ENCODE results near the gene UBE2D1.

Gene UBE2D1

GRCh38 chr10:58334817-58335305 lies at the start of gene UBE2D1:
TSS of gene UBE2D1 (plus strand) at chr10:58335006. CDS start at chr10:58335202, 196 bp downstream.
- no peak for TF ChIP-seq Cebpa-rat (IDR thresholded peaks at IDR 0.05)
- Histone ChIP-seq H3K9ac (peak within 1 kb of the TSS; percentile 90 to 98 (median 93)), H3K9me3 (replicated peaks in 1 of 11) (no peaks in the 10 kb centered on the region), H3K4me2 (peak within 1 kb of the TSS; percentile 75 to 96 (median 84)), H3K4me1 (peaks cover 10 to 77% (median 22%) of the 10 kb centered on the region in 10 experiments), H3K4me3 (peak within 1 kb of the TSS; percentile 87 to 99 (median 97)), H4K20me1 (peaks cover 21 to 49% (median 44%) of the 10 kb centered on the region in 11 experiments; a peak in 19 of 22 replicates), H3K27me3 (no peaks in the 10 kb centered on the region), H3K27ac (peak within 1 kb of the TSS; percentile 83 to 94 (median 88)), H3K36me3 (peaks cover 0 to 25% (median 4%) of the 10 kb centered on the region in 11 experiments; a peak in 6 of 22 replicates)

GRCh38 chr10:58291538-58292174 lies 43.1 kb upstream of the UBE2D1 start:
- Histone ChIP-seq H3K9ac (no peak overlapping the region), H3K36me3 (peaks cover 0 to 23% (median 0%) of the 10 kb centered on the region in 11 experiments; a peak in 7 of 22 replicates)

GRCh38 chr10:58293989-58294388 lies 40.8 kb upstream of the UBE2D1 start:
- H3K36me3 ChIP-seq, result peaks cover 0 to 11% (median 0%) of the 10 kb centered on the region in 11 experiments; a peak in 6 of 22 replicates
- H4K20me1 ChIP-seq, result no peaks in the 10 kb centered on the region
- no peak overlapping the region for H3K4me2 ChIP-seq
- H3K4me3 ChIP-seq, result no peak overlapping the region
- no peak for TF ChIP-seq Cebpa-rat (IDR thresholded peaks at IDR 0.05)
- H3K4me1 ChIP-seq, result peaks cover 0 to 2% (median under 1%) of the 10 kb centered on the region in 10 experiments; a peak in 8 of 20 replicates
- H3K9me3 ChIP-seq (replicated peaks in 1 of 11), result peaks cover 0 to 6% (median 0%) of the 10 kb centered on the region in 11 experiments; a peak in 2 of 22 replicates
- H3K9ac ChIP-seq, result no peak overlapping the region
- H3K27me3 ChIP-seq, result no peaks in the 10 kb centered on the region
- no peak overlapping the region for H3K27ac ChIP-seq

More at GRCh38 chr10:58291538-58292174, 43.1 kb upstream of the UBE2D1 start:
- Histone ChIP-seq H3K4me3 (no peak overlapping the region), H3K9me3 (replicated peaks in 1 of 11) (peaks cover 0 to 6% (median 0%) of the 10 kb centered on the region in 11 experiments; a peak in 2 of 22 replicates), H3K27ac (no peak overlapping the region), H3K27me3 (no peaks in the 10 kb centered on the region), H4K20me1 (no peaks in the 10 kb centered on the region), H3K4me1 (peaks cover 0 to 18% (median 6%) of the 10 kb centered on the region in 10 experiments; a peak in 11 of 20 replicates), H3K4me2 (no peak overlapping the region)
- no peak for TF ChIP-seq Cebpa-rat (IDR thresholded peaks at IDR 0.05)

- Histone ChIP-seq H3K36me3 (no peaks in the 10 kb centered on the region), H3K9ac (no peak overlapping the region), H3K4me2 (0 out of 22 replicates have a peak overlapping the region, but pooled peaks of 1 of the 11 experiments have one; percentile 11), H3K27ac (no peak overlapping the region), H3K9me3 (replicated peaks in 1 of 11) (peaks cover 0 to 6% (median 0%) of the 10 kb centered on the region in 11 experiments; a peak in 2 of 22 replicates), H3K27me3 (no peaks in the 10 kb centered on the region), H3K4me1 (peaks cover 0 to 6% (median 2%) of the 10 kb centered on the region in 10 experiments; a peak in 8 of 20 replicates), H4K20me1 (no peaks in the 10 kb centered on the region), H3K4me3 (no peak overlapping the region)
- TF ChIP-seq Cebpa-rat (IDR thresholded peaks at IDR 0.05), result no peak
Measured at GRCh38 chr10:58299580-58299979, 35.2 kb upstream of the UBE2D1 start.

DNA sequence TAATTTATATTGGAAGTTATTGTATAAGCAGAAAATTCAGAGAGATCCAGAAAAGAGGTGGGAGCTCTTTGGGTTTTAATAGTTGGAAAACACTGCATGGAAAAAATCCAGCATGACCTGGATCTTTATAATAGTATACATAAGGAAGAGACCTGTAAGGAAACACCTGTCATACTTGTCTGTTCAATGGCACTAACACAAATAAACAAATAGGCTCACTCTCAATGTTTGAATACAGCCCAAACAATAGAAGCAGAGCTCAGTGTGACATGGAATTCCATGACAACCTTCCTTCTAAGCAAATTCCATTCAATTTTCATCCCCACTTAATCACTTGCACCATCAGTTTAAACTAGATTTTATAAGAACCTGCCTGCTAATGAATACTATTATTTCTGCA lies 34.1 kb upstream of the UBE2D1 start:
- TF ChIP-seq Cebpa-rat (IDR thresholded peaks at IDR 0.05), result no peak
- Histone ChIP-seq H3K9me3 (replicated peaks in 1 of 11) (peaks cover 0 to 6% (median 0%) of the 10 kb centered on the region in 11 experiments; a peak in 2 of 22 replicates), H3K4me1 (peaks cover 0 to 6% (median 2%) of the 10 kb centered on the region in 10 experiments; a peak in 8 of 20 replicates), H3K36me3 (no peaks in the 10 kb centered on the region), H3K27ac (no peak overlapping the region), H3K4me3 (no peak overlapping the region), H3K27me3 (no peaks in the 10 kb centered on the region), H3K9ac (no peak overlapping the region), H4K20me1 (no peaks in the 10 kb centered on the region), H3K4me2 (no peak overlapping the region)

GRCh38 chr10:58302254-58302653 lies 32.6 kb upstream of the UBE2D1 start:
- no peaks in the 10 kb centered on the region for H3K27me3 ChIP-seq
- H3K27ac ChIP-seq, result no peak overlapping the region
- H3K4me3 ChIP-seq, result no peak overlapping the region
- H3K9me3 ChIP-seq (replicated peaks in 1 of 11), result no peaks in the 10 kb centered on the region
- H4K20me1 ChIP-seq, result no peaks in the 10 kb centered on the region
- no peak overlapping the region for H3K4me2 ChIP-seq
- H3K36me3 ChIP-seq, result no peaks in the 10 kb centered on the region
- no peak overlapping the region for H3K9ac ChIP-seq
- H3K4me1 ChIP-seq, result peaks cover 0 to 6% (median 2%) of the 10 kb centered on the region in 10 experiments; a peak in 8 of 20 replicates
- no peak for TF ChIP-seq Cebpa-rat (IDR thresholded peaks at IDR 0.05)

GRCh38 chr10:58304099-58304633 lies 30.6 kb upstream of the UBE2D1 start:
- no peak for TF ChIP-seq Cebpa-rat (IDR thresholded peaks at IDR 0.05)

GRCh38 chr10:58305821-58306220 lies 29.0 kb upstream of the UBE2D1 start:
- Histone ChIP-seq H3K36me3 (no peaks in the 10 kb centered on the region), H3K9ac (no peak overlapping the region), H3K4me1 (no peaks in the 10 kb centered on the region; a peak in 1 of 20 replicates), H3K4me3 (no peak overlapping the region), H3K27ac (no peak overlapping the region), H3K9me3 (replicated peaks in 1 of 11) (no peaks in the 10 kb centered on the region), H3K27me3 (no peaks in the 10 kb centered on the region), H3K4me2 (no peak overlapping the region), H4K20me1 (no peaks in the 10 kb centered on the region)
- no peak for TF ChIP-seq Cebpa-rat (IDR thresholded peaks at IDR 0.05)

More at GRCh38 chr10:58304099-58304633, 30.6 kb upstream of the UBE2D1 start:
- Histone ChIP-seq H3K4me1 (peaks cover 0 to 3% (median under 1%) of the 10 kb centered on the region in 10 experiments; a peak in 7 of 20 replicates), H3K4me2 (no peak overlapping the region), H3K27me3 (no peaks in the 10 kb centered on the region), H3K27ac (no peak overlapping the region), H3K4me3 (no peak overlapping the region), H3K9ac (no peak overlapping the region), H3K9me3 (replicated peaks in 1 of 11) (no peaks in the 10 kb centered on the region), H3K36me3 (no peaks in the 10 kb centered on the region), H4K20me1 (no peaks in the 10 kb centered on the region)

DNA sequence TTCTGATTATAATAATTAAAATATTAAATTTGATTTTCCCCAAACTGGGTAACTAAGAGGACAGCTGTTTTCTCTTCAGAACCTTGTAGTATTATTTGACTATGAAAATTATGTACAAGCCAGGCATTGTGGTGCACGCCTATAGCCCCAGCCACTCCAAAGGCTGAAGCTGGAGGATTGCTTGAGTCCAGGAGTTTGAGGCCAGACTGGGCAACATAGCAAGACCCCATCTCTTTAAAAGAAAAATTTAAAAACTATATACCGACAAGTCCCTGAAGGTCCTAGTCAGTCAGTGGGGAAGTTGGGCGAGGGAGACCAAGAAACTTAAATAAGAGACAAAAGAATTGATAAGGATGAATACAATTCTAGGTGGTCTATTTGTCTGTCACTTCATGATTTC lies 27.1 kb upstream of the UBE2D1 start:
- TF ChIP-seq Cebpa-rat (IDR thresholded peaks at IDR 0.05), result no peak
- Histone ChIP-seq H3K36me3 (no peaks in the 10 kb centered on the region), H3K4me1 (no peaks in the 10 kb centered on the region; a peak in 1 of 20 replicates), H4K20me1 (no peaks in the 10 kb centered on the region), H3K4me3 (no peak overlapping the region), H3K9me3 (replicated peaks in 1 of 11) (0 out of 22 replicates have a peak, but pooled peaks cover 0 to 2% (median 0%) of the 10 kb centered on the region in 11 experiments), H3K27me3 (no peaks in the 10 kb centered on the region), H3K9ac (no peak overlapping the region), H3K27ac (no peak overlapping the region), H3K4me2 (no peak overlapping the region)

All from BLaER1 treated with 17β-estradiol and CSF1 and Interleukin-3, amounts not matched to agents 10 nM and 100 nM (cell line).